Measurements from ENCODE around the gene GDAP2.

Gene GDAP2, protein sequence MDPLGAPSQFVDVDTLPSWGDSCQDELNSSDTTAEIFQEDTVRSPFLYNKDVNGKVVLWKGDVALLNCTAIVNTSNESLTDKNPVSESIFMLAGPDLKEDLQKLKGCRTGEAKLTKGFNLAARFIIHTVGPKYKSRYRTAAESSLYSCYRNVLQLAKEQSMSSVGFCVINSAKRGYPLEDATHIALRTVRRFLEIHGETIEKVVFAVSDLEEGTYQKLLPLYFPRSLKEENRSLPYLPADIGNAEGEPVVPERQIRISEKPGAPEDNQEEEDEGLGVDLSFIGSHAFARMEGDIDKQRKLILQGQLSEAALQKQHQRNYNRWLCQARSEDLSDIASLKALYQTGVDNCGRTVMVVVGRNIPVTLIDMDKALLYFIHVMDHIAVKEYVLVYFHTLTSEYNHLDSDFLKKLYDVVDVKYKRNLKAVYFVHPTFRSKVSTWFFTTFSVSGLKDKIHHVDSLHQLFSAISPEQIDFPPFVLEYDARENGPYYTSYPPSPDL

DNA sequence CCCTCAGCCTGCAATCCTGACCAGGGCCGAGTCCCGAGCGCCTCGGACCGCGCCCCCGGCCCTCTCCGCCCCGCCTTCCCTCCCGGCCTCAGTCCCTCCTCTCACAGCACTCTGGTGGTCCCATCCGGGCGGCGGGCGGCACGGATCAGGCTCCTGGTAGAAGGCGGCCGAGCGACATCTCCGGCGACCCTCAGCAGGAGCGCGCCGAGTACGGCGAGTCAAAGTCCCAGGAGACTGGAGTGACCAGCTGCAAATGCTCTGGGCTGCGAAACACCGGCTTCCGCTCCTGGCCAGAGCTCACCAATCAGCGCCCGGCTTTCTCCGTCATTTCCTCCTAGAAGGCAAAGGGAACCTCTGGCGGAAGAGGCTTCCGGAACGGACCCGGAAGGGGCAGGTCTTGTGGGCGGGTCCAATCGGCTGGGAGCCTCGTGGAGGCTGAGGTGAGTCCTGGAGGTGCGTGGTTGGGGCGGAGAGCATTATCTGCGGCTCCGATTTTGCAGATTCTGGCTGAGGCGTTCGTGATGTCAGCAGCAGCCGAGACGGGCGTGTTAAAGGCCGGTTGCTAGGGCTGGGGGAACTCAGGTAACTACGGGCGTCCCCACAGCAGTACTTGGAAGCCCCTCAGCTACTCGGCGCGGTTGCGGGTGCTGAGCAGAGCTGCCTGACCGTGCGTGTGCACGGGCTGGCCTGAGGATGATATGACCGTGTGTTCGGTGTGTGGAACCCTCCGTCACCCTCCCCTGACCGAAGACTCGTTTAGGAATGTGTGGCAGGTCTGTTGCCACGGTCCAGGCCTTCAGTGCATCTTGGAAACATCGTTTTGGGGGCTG, at the start of gene GDAP2, which contains the start of gene WDR3:
TSS of gene GDAP2 (minus strand) at position 279 of the 830 bp plus-strand sequence. CDS start 9,264 bp downstream, outside the sequence.
TSS of gene WDR3 (plus strand) at position 397 of the 830 bp plus-strand sequence. CDS start 3,581 bp downstream, outside the sequence.
- DNase-seq (ENCODE audit: low read depth): peak; percentile 95
- peak within 1 kb of the TSS; percentile 99 for H3K4me3 ChIP-seq (ENCODE audit: control insufficient read depth, low read depth, low read length)
- TF ChIP-seq, protein P1, sequence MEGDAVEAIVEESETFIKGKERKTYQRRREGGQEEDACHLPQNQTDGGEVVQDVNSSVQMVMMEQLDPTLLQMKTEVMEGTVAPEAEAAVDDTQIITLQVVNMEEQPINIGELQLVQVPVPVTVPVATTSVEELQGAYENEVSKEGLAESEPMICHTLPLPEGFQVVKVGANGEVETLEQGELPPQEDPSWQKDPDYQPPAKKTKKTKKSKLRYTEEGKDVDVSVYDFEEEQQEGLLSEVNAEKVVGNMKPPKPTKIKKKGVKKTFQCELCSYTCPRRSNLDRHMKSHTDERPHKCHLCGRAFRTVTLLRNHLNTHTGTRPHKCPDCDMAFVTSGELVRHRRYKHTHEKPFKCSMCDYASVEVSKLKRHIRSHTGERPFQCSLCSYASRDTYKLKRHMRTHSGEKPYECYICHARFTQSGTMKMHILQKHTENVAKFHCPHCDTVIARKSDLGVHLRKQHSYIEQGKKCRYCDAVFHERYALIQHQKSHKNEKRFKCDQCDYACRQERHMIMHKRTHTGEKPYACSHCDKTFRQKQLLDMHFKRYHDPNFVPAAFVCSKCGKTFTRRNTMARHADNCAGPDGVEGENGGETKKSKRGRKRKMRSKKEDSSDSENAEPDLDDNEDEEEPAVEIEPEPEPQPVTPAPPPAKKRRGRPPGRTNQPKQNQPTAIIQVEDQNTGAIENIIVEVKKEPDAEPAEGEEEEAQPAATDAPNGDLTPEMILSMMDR (conservative IDR thresholded peaks at IDR 0.05; ENCODE audit: control insufficient read depth, insufficient read depth, low read depth, low read length): no peak

DNA sequence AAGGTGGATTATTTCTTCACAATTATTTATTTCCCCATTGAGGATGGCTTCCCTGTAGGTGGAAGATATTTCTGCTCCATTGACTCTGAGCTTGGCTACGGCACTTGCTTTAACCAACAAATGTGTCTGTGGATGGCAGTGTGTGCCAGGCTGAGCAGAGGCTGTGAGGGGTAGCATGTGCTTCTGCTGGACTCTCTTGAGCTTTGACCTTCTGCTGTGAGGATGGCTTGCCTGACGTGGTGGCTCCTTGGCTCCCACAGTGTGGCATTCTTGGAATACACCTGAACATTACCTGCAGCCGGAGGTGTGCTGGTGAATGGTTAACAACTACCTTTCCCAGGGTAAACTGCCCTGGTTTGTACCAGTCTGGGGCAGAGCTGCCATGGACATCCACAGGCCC, 47.0 kb upstream of the GDAP2 start:
- TF ChIP-seq, protein P1 (conservative IDR thresholded peaks at IDR 0.05; ENCODE audit: control insufficient read depth, insufficient read depth, low read depth, low read length): no peak
- no peak for DNase-seq (ENCODE audit: low read depth)
- no peak overlapping the region for H3K4me3 ChIP-seq (ENCODE audit: control insufficient read depth, low read depth, low read length)

DNA sequence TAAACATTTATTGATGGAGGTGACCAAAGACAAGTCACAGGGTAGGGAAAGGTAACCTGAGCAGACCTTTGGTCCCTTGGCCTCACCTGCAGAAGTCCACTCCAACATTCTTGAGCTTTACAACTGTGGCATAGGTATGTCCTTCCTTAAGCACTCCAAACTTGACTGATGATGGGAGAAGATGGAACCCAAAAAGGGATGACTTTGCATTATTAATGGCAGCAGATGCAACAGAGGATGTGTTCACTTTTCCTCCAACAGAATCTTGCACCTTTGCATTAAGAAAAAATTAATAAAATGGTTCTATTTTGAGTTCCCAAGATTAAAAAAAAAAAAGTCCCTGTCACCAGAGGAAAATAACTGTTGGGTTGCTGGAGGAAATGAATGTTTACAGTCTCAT, 42.4 kb upstream of the GDAP2 start:
- H3K4me3 ChIP-seq (ENCODE audit: control insufficient read depth, low read depth, low read length): no peak overlapping the region
- DNase-seq (ENCODE audit: low read depth): no peak
- TF ChIP-seq, protein P1 (conservative IDR thresholded peaks at IDR 0.05; ENCODE audit: control insufficient read depth, insufficient read depth, low read depth, low read length): no peak

DNA sequence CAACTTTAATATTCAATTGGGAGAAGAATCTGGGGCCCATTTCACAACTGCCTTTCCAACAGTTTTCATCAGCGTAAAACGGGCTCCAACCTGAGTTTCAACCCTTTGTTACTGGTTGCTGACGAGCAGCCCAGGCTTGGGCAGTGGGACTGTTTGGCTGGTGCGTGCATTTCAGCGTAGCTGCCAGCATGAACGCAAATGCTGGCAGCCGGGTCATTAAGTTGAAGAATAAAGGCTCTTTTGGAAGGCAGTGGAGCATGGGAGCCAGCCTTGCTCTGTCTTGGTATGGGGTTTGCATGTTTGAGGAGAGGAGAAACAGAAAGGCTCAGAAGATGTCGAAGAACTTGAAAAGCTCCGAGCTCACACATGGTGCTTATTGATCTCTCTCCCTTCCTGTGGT, 40.8 kb upstream of the GDAP2 start:
- TF ChIP-seq, protein P1 (conservative IDR thresholded peaks at IDR 0.05; ENCODE audit: control insufficient read depth, insufficient read depth, low read depth, low read length): no peak
- DNase-seq (ENCODE audit: low read depth): no peak
- no peak overlapping the region for H3K4me3 ChIP-seq (ENCODE audit: control insufficient read depth, low read depth, low read length)

DNA sequence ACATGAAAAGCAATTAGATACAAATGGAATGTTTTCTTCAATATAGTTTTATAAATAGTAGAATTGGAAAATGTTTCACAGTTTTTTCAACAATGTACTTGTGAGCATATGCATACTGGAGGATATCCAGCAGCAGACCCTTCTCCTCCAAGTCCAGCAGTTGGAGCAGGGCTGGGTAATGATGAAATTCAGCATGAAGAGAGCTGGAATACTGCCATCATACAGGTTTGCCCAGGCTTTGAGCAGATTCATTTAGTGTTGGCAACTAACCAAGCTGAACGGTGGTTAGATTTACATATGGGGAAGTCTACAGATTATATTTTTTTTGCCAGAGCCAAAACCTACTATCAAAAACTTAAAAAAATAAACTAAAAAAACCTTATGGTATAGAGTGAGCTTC, 38.5 kb upstream of the GDAP2 start:
- H3K4me3 ChIP-seq (ENCODE audit: control insufficient read depth, low read depth, low read length): no peak overlapping the region
- TF ChIP-seq, protein P1 (conservative IDR thresholded peaks at IDR 0.05; ENCODE audit: control insufficient read depth, insufficient read depth, low read depth, low read length): no peak
- peak; percentile 25 for DNase-seq (ENCODE audit: low read depth)

DNA sequence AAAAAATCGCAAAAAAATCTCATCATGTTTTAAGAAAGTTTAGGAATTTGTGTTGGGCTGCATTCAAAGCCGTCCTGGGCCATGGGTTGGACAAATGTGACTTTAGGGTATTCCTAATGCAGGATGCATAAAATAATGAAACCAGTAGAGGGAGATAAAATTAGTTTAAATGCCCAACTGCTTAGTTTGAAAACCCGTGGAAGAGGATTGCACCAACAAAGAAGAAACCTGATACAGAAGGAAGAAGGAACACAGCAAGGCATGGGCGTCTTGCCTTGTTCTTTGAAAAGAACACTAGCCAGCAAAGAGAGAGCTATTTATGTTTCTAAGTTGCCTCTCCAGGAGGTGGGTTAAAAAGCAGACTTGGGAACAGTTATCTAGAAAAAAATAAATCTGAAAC, 38.1 kb upstream of the GDAP2 start:
- no peak overlapping the region for H3K4me3 ChIP-seq (ENCODE audit: control insufficient read depth, low read depth, low read length)
- DNase-seq (ENCODE audit: low read depth): peak; percentile 61
- TF ChIP-seq, protein P1 (conservative IDR thresholded peaks at IDR 0.05; ENCODE audit: control insufficient read depth, insufficient read depth, low read depth, low read length): peak; percentile 39
